Breast epithelium (tissue), 3 donors: ENCODE results near the gene SPATA17.

ENCODE experiments used
- CTCF ChIP-seq, 3 donors: fragments of 450-650 bp; IDR thresholded peaks; one replicate each; pipeline ENCODE4 v1.5.1; 2016 to 2017; ENCODE audit warnings: antibody characterized with exemption in 3 of 3, mild to moderate bottlenecking in 3 of 3, moderate library complexity in 3 of 3
- POLR2A ChIP-seq: fragments of 450-650 bp; IDR thresholded peaks from one replicate; pipeline ENCODE4 v1.6.1; 2016; ENCODE audit warnings: antibody characterized with exemption, mild to moderate bottlenecking, moderate library complexity

- TF ChIP-seq CTCF (IDR thresholded peaks at IDR 0.05), result no peak
- no peak for TF ChIP-seq POLR2A
These were observed 87.7 kb downstream of the SPATA17 start for GRCh38 chr1:217718873-217719272.
